ELF-1 (cell line): ENCODE data around the gene ZNF283.
"Not testable (repeated sequence)": the region's sequence is repeated elsewhere in the genome, so short reads cannot be mapped to it uniquely, and the experiment has no call there.

Source experiments
- DNase-seq: peaks from one replicate; pipeline ENCODE4 v3.0.0-alpha.2; 2016; ENCODE audit warnings: low read depth, low spot score

ZNF283 gene

DNA sequence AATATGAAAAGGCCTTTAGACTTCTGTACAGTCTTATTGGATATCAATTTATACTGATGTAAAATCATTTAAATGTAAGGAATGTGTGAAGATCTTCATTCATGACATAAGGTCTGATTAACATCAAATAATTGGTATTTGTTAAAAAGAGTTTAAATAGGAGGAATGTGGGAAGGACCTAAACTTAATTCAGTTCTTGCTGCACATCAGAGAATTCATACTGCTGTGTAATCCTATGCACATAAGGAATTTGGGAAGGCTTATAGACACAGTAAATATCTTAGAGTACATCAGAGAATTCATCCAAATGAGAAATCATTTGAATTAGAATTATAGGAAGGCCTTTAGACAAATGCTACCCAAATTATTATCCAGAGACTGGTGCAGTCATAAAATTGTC is 21.7 kb downstream of the ZNF283 start:
- no peak for DNase-seq

GRCh38 chr19:43858174-43858573 is 31.1 kb downstream of the ZNF283 start:
- no peak for DNase-seq

- DNase-seq, result not testable (repeated sequence)
These were observed 39.8 kb downstream of the ZNF283 start for GRCh38 chr19:43866923-43867322.

GRCh38 chr19:43872547-43873336 is 45.6 kb downstream of the ZNF283 start:
- DNase-seq, result no peak

DNA sequence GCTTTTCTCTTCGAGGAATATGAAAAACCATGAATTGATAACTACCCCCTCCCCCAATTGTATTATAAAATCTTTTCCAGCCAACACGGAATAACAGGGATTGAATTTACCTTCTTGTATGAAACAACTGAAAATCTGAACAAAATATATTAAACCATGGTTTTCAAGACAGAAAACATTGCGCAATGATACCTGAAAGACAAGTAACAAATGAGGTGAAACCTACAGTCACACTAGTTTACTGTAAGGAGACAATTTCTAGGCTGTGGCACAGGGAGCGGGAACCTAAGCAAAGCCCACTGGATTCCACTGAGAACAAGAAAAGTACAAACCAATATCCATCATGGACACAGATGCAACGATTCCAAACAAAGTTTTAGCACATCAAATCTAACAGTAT is 53.4 kb downstream of the ZNF283 start:
- no peak for DNase-seq

DNA sequence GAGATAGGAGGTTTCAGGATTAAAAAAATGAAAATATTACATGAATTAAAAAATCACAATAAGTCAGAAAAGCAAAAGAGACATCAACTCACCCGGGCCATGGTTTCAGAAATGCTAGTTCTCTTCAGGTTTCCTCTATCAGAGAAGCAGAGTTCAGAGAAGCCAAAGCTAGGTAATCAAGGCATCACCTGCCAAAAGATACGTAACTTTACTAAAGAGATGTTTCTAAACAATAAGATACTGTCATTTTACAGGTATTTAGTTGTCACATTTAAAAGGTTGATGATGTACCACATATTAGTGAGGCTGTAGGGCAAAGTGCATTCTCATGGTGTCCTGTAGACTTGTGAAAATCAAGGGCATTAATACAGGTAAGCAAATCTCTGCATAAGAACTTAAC is 56.7 kb downstream of the ZNF283 start, which contains the start of gene ZNF404:
TSS of gene ZNF404 (minus strand) at position 101 of the 400 bp plus-strand sequence.
- DNase-seq, result no peak

GRCh38 chr19:43895727-43896308 is 68.7 kb downstream of the ZNF283 start:
- no peak for DNase-seq
